T-helper 2 cell treated with Interferon-gamma antibody and Interleukin-4, amounts not matched to agents 5 μg/mL and 100 μg/mL, for 36 hours (primary cell): ENCODE data around the gene THSD4.

Source experiments
- DNase-seq: peaks from one replicate; pipeline ENCODE4 v3.0.0; 2021; ENCODE audit warnings: low spot score
- H3K27ac Mint-ChIP-seq: one replicate; pipeline ENCODE4 v1.8.0; 2021; ENCODE audit warnings: mild to moderate bottlenecking, mixed read lengths
- H3K27me3 Mint-ChIP-seq: one replicate; pipeline ENCODE4 v1.8.0; 2021; ENCODE audit warnings: low read depth, mixed read lengths
- H3K36me3 Mint-ChIP-seq: one replicate; pipeline ENCODE4 v1.8.0; 2021; ENCODE audit warnings: low read depth, mixed read lengths
- H3K4me1 Mint-ChIP-seq: one replicate; pipeline ENCODE4 v1.8.0; 2021; ENCODE audit warnings: low read depth, mixed read lengths
- H3K4me3 Mint-ChIP-seq: one replicate; pipeline ENCODE4 v1.8.0; 2022; ENCODE audit warnings: mild to moderate bottlenecking, moderate library complexity, mixed read lengths
- H3K9me3 Mint-ChIP-seq: one replicate; pipeline ENCODE4 v1.8.0; 2021; ENCODE audit warnings: mixed read lengths

The THSD4 gene

DNA sequence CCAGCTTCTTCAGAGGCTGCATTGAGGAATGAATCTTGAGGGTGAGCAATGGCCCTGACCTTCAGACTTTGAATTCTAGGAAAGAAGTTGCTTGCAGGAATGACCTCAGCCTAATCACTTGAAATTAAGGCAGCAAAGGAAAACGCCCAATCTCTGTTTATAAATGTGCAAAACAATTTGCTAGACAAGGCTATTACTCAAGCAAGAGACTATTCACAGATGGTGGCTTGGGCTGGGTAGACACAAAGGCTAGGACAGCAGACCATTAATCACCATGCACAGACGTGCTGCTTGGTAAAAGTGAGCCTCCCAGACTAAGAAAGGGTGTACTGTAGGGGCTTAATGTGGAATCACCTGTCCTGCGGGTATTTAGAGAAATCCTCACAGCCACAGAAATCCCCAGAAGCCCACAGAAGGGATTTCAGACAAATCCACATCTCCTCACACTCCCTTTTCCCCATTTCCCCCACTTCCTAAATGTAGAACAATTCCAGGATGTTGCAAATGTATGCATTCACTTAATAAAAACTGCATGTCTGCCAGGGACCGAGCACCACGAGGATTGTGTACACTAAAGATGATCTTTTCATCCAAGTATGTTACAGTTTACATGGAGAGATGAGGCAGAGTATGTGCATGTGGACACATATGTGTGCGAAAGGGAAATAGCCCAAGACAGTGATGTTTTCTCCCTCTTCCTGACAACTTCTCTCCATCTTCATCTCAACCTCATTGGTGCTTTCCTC is 259.5 kb downstream of the THSD4 start:
- Mint-ChIP-seq H3K4me3 (no peak overlapping the region), H3K27ac (no peak overlapping the region), H3K27me3 (peaks cover 14% of the 10 kb centered on the region), H3K36me3 (peaks cover 11% of the 10 kb centered on the region), H3K4me1 (peaks cover 23% of the 10 kb centered on the region), H3K9me3 (peaks cover 36% of the 10 kb centered on the region)
- DNase-seq = no peak

DNA sequence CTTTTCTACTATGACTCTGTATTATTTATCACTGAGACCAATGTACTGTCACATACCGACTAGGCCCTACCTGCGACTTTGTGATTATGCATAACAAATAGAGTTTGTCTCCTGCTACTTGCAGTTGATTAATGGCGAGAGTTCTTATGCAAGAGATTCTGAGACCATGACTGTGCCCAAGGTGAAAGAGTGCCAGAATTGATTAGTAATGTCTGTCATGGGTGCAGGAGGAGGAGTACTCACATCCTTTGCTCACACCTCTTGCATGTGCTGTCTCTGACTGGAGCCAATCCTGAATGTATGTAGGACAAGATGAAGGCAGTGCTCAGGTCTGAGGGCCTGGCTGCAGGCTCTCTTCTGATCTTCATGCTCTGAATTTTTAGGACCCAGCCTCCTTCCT is 260.7 kb downstream of the THSD4 start:
- H3K4me1 Mint-ChIP-seq = peaks cover 23% of the 10 kb centered on the region
- H3K4me3 Mint-ChIP-seq = no peak overlapping the region
- DNase-seq = no peak
- peaks cover 11% of the 10 kb centered on the region for H3K36me3 Mint-ChIP-seq
- H3K27me3 Mint-ChIP-seq = peaks cover 10% of the 10 kb centered on the region
- H3K9me3 Mint-ChIP-seq = peaks cover 26% of the 10 kb centered on the region
- no peak overlapping the region for H3K27ac Mint-ChIP-seq

GRCh38 chr15:71379893-71380292 is 264.6 kb downstream of the THSD4 start:
- H3K27me3 Mint-ChIP-seq = peaks cover 13% of the 10 kb centered on the region
- H3K9me3 Mint-ChIP-seq = peaks cover 13% of the 10 kb centered on the region
- H3K27ac Mint-ChIP-seq = no peak overlapping the region
- DNase-seq = no peak
- no peak overlapping the region for H3K4me3 Mint-ChIP-seq
- H3K36me3 Mint-ChIP-seq = no peaks in the 10 kb centered on the region
- H3K4me1 Mint-ChIP-seq = peaks cover 6% of the 10 kb centered on the region

GRCh38 chr15:71380345-71380744 is 265.1 kb downstream of the THSD4 start:
- H3K9me3 Mint-ChIP-seq = peaks cover 10% of the 10 kb centered on the region
- H3K36me3 Mint-ChIP-seq = no peaks in the 10 kb centered on the region
- DNase-seq = no peak
- H3K4me3 Mint-ChIP-seq = no peak overlapping the region
- H3K27me3 Mint-ChIP-seq = peaks cover 17% of the 10 kb centered on the region
- H3K27ac Mint-ChIP-seq = no peak overlapping the region
- peaks cover 2% of the 10 kb centered on the region for H3K4me1 Mint-ChIP-seq

DNA sequence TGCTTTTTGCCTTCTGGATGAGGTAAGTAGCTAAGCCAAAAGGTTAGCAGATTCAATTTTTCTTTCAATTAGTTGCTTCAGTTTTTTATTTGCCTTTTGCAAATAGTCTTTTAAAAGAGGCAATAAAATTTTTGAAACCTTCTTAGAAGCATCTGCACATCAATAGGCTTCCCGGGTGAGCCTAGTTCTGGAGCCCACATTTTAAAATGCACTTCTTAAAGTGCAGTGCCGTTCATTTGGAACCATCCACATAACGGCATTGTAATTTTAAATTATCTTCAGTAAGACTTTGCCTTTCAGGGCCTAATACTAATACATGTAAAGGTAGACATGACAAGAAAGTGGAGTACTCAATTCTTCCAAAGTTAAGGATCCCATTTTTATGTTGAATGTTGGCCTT is 269.2 kb downstream of the THSD4 start:
- DNase-seq = no peak
- Mint-ChIP-seq H3K27me3 (peaks cover 36% of the 10 kb centered on the region), H3K36me3 (no peaks in the 10 kb centered on the region), H3K9me3 (no peaks in the 10 kb centered on the region), H3K27ac (no peak overlapping the region), H3K4me1 (no peaks in the 10 kb centered on the region), H3K4me3 (no peak overlapping the region)

GRCh38 chr15:71385026-71385425 is 269.8 kb downstream of the THSD4 start:
- H3K4me3 Mint-ChIP-seq = no peak overlapping the region
- no peak for DNase-seq
- H3K36me3 Mint-ChIP-seq = no peaks in the 10 kb centered on the region
- no peaks in the 10 kb centered on the region for H3K9me3 Mint-ChIP-seq
- no peaks in the 10 kb centered on the region for H3K4me1 Mint-ChIP-seq
- peaks cover 36% of the 10 kb centered on the region for H3K27me3 Mint-ChIP-seq
- H3K27ac Mint-ChIP-seq = no peak overlapping the region

DNA sequence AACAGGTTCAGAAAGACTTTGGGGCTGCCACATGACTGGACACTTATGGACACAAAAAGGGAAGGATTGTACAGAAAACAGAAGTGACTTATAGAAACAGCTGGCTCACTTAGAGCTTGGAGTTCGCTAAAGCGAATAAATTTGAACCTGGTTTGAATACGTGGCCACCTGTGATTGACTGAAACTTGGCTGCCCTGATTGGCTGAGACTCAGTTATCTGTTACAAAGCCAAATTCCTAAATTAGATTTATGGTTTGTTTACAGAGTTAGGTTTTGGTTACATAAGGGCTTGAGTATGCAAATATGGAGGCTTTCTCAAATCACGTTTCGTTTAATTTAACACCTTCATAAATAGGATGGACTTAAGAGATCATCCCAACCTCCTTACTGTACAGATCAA is 270.2 kb downstream of the THSD4 start:
- Mint-ChIP-seq H3K36me3 (no peaks in the 10 kb centered on the region), H3K4me1 (no peaks in the 10 kb centered on the region), H3K27me3 (peaks cover 36% of the 10 kb centered on the region), H3K27ac (no peak overlapping the region), H3K9me3 (no peaks in the 10 kb centered on the region), H3K4me3 (no peak overlapping the region)
- DNase-seq = no peak

DNA sequence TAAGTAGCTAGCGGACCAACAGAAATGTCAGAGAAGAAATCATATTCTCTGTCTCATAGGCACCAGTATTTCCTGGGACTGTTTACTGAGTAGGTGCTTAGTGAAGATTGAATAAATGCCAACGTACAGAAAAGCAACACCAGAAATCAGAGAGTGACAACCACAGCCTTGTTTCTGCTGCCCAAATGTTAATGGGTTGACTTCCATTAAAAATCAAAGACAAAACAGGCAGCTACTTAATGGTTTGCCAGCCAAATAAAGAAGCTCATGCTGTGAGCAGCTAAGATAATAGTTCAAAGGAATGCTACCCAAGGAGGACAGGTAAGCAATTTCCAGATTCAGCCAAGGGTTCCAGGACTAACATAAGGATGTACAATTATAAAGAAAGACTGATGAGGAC is 270.7 kb downstream of the THSD4 start:
- Mint-ChIP-seq H3K27me3 (peaks cover 36% of the 10 kb centered on the region), H3K4me3 (no peak overlapping the region), H3K27ac (no peak overlapping the region), H3K4me1 (no peaks in the 10 kb centered on the region), H3K36me3 (no peaks in the 10 kb centered on the region), H3K9me3 (no peaks in the 10 kb centered on the region)
- DNase-seq = no peak

DNA sequence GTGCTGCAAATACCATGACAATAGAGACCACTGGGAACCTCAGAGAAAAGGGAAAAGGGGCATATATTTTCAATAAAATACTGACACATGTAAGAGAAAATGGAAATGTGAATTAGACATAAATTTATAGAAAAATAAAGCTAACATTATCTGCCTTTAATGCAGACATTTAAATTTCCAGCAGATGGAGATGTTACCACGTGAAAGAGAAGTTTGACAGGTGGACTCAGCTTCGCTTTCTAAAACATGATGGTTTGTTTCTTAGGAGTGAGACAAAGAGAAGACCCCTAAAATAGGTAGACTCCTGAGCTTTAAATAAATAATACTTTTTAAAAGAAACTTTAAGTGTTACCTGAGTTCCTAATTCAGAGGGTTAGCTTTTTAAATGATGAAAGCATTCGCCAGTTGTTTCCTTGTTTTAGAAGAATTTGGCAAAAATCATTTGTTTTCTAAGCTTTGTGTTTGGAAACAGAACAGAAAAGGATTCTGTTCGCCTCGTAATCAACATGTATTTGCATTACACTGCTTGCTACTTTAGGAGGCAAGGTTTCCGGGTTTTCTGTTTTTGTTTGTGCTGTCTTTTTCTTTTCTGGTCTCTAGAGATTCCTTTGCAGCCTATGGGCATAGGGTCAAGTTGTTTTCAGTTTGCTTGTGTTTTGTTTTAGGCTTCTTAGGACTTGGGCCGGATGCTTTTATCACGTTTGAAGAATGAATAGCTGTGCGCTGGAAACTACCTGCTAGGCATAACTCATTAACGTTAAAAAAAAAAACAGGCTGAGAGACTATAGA is 271.4 kb downstream of the THSD4 start:
- H3K27me3 Mint-ChIP-seq = peaks cover 36% of the 10 kb centered on the region
- H3K36me3 Mint-ChIP-seq = no peaks in the 10 kb centered on the region
- H3K4me3 Mint-ChIP-seq = no peak overlapping the region
- no peaks in the 10 kb centered on the region for H3K4me1 Mint-ChIP-seq
- no peak overlapping the region for H3K27ac Mint-ChIP-seq
- no peaks in the 10 kb centered on the region for H3K9me3 Mint-ChIP-seq
- DNase-seq = no peak

GRCh38 chr15:71387810-71388209 is 272.5 kb downstream of the THSD4 start:
- DNase-seq = no peak
- Mint-ChIP-seq H3K27ac (no peak overlapping the region), H3K4me1 (no peaks in the 10 kb centered on the region), H3K9me3 (no peaks in the 10 kb centered on the region), H3K36me3 (no peaks in the 10 kb centered on the region), H3K4me3 (no peak overlapping the region), H3K27me3 (peaks cover 33% of the 10 kb centered on the region)

DNA sequence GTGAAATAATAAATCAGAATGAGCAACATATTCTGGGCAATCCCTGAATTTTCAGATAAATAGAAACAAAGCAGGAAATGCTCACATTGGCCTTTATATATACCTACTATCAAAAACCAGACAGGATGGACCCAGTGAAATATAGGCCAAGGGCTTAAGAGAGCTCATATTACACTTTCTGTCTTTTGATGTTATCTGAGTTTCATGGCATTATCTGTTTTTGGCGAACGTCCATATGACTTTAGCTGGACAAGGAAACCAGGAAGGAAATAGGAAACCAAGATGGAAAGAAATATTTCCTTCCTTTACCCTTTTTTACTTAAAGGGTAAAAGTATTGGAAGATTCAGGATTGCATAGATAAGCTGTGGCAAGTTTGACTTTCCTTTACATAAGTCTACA is 274.8 kb downstream of the THSD4 start:
- no peak overlapping the region for H3K4me3 Mint-ChIP-seq
- DNase-seq = no peak
- H3K36me3 Mint-ChIP-seq = no peaks in the 10 kb centered on the region
- H3K27me3 Mint-ChIP-seq = peaks cover 32% of the 10 kb centered on the region
- H3K4me1 Mint-ChIP-seq = no peaks in the 10 kb centered on the region
- H3K27ac Mint-ChIP-seq = no peak overlapping the region
- H3K9me3 Mint-ChIP-seq = no peaks in the 10 kb centered on the region

- peaks cover 21% of the 10 kb centered on the region for H3K27me3 Mint-ChIP-seq
- no peaks in the 10 kb centered on the region for H3K36me3 Mint-ChIP-seq
These were observed 276.3 kb downstream of the THSD4 start for GRCh38 chr15:71391421-71392088.

GRCh38 chr15:71392861-71393283 is 277.6 kb downstream of the THSD4 start:
- H3K27ac Mint-ChIP-seq = no peak overlapping the region
- DNase-seq = no peak
- no peaks in the 10 kb centered on the region for H3K4me1 Mint-ChIP-seq
- no peaks in the 10 kb centered on the region for H3K9me3 Mint-ChIP-seq
- H3K36me3 Mint-ChIP-seq = no peaks in the 10 kb centered on the region
- peaks cover 11% of the 10 kb centered on the region for H3K27me3 Mint-ChIP-seq
- no peak overlapping the region for H3K4me3 Mint-ChIP-seq

More at GRCh38 chr15:71391421-71392088, 276.3 kb downstream of the THSD4 start:
- Mint-ChIP-seq H3K27ac (no peak overlapping the region), H3K9me3 (no peaks in the 10 kb centered on the region), H3K4me1 (no peaks in the 10 kb centered on the region), H3K4me3 (no peak overlapping the region)
- DNase-seq = no peak

DNA sequence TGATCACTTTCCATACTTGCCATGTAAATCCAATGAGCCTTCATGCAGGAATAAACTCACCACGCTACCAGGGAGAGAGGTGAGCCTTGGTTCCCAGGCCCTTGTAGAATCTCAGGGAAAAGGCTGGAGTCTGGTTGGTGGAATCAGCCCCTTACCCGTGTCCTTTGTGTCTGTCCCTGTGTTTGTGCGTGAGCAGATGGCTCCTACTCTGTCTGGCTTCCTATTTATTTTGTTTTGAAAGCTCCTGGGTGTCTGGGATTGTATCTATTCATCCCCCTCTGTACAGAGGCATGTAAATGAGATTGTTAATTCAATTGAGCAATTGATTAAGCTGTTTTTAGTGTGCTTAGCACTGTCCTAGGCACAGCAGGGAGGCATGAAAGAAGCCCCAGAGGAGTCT is 278.1 kb downstream of the THSD4 start:
- Mint-ChIP-seq H3K27ac (no peak overlapping the region), H3K4me3 (no peak overlapping the region), H3K9me3 (no peaks in the 10 kb centered on the region), H3K4me1 (no peaks in the 10 kb centered on the region), H3K36me3 (no peaks in the 10 kb centered on the region), H3K27me3 (peaks cover 6% of the 10 kb centered on the region)
- no peak for DNase-seq
